ACHN (cell line): ENCODE results near the gene KLHL5.
"Not testable (repeated sequence)": the region's sequence is repeated elsewhere in the genome, so short reads cannot be mapped to it uniquely, and the experiment has no call there.

ENCODE experiments used
- DNase-seq: peaks from one replicate; pipeline ENCODE4 v3.0.0-alpha.2; 2015
- in situ Hi-C: cut with HindIII; loops from 2 replicates; pipeline ENCODE4 v1.10.0; 2017; ENCODE audit warnings: low sequenced_read_pairs, low pct_ligation_motif_present, low pct_unique_long_range_greater_than_20kb

The KLHL5 gene

GRCh38 chr4:39068907-39069306, 6.9 kb downstream of the KLHL5 start:
- no peak for DNase-seq
- in situ Hi-C loops: no loop called here

- DNase-seq: no peak
- in situ Hi-C loops: no loop called here
These were observed 16.8 kb downstream of the KLHL5 start for GRCh38 chr4:39078829-39079228.

GRCh38 chr4:39083164-39083563, 21.1 kb downstream of the KLHL5 start:
- DNase-seq: no peak
- in situ Hi-C loops: no loop called here

GRCh38 chr4:39085891-39086290, 23.9 kb downstream of the KLHL5 start:
- in situ Hi-C loops: no loop called here
- DNase-seq: no peak

- no peak for DNase-seq
- in situ Hi-C loops: no loop called here
These were observed 34.8 kb downstream of the KLHL5 start for GRCh38 chr4:39096847-39097246.

GRCh38 chr4:39097290-39097689, 35.3 kb downstream of the KLHL5 start:
- DNase-seq: no peak
- in situ Hi-C loops: no loop called here

GRCh38 chr4:39102297-39102696, 40.3 kb downstream of the KLHL5 start:
- in situ Hi-C loops: no loop called here
- no peak for DNase-seq

- no peak for DNase-seq
- in situ Hi-C loops: no loop called here
These were observed 41.3 kb downstream of the KLHL5 start for GRCh38 chr4:39103291-39103690.

- in situ Hi-C loops: no loop called here
- DNase-seq: no peak
These were observed 42.2 kb downstream of the KLHL5 start for GRCh38 chr4:39104255-39104654.

- DNase-seq: no peak
- in situ Hi-C loops: no loop called here
These were observed 44.0 kb downstream of the KLHL5 start for GRCh38 chr4:39106011-39106410.

- DNase-seq: no peak
- in situ Hi-C loops: no loop called here
These were observed 52.4 kb downstream of the KLHL5 start for GRCh38 chr4:39114436-39114835.

- DNase-seq: no peak
- in situ Hi-C loops: no loop called here
These were observed 56.1 kb downstream of the KLHL5 start for GRCh38 chr4:39118034-39118658.

- in situ Hi-C loops: no loop called here
- no peak for DNase-seq
These were observed 58.4 kb downstream of the KLHL5 start for GRCh38 chr4:39120418-39120817.

GRCh38 chr4:39124885-39125599, 63.0 kb downstream of the KLHL5 start:
- in situ Hi-C loops: no loop called here
- no peak for DNase-seq

GRCh38 chr4:39125600-39125985, 63.6 kb downstream of the KLHL5 start:
- DNase-seq: no peak
- in situ Hi-C loops: no loop called here

- no peak for DNase-seq
- in situ Hi-C loops: no loop called here
These were observed 64.4 kb downstream of the KLHL5 start for GRCh38 chr4:39126256-39127095.

GRCh38 chr4:39133623-39134022, 71.6 kb downstream of the KLHL5 start:
- DNase-seq: no peak
- in situ Hi-C loops: no loop called here

- DNase-seq: no peak
- in situ Hi-C loops: no loop called here
These were observed 72.8 kb downstream of the KLHL5 start for GRCh38 chr4:39134683-39135306.

GRCh38 chr4:39138227-39138626, 76.2 kb downstream of the KLHL5 start:
- DNase-seq, in situ Hi-C loops: not testable (repeated sequence)
